Kidney glomerular epithelial cell (primary cell): Measurements from ENCODE around the gene COX6A1.
"Not testable (repeated sequence)": the region's sequence is repeated elsewhere in the genome, so short reads cannot be mapped to it uniquely, and the experiment has no call there.

Experiments
- DNase-seq: peaks from one replicate; lab custom pipeline; 2025; lab: John Stamatoyannopoulos, UW

COX6A1 gene

DNA sequence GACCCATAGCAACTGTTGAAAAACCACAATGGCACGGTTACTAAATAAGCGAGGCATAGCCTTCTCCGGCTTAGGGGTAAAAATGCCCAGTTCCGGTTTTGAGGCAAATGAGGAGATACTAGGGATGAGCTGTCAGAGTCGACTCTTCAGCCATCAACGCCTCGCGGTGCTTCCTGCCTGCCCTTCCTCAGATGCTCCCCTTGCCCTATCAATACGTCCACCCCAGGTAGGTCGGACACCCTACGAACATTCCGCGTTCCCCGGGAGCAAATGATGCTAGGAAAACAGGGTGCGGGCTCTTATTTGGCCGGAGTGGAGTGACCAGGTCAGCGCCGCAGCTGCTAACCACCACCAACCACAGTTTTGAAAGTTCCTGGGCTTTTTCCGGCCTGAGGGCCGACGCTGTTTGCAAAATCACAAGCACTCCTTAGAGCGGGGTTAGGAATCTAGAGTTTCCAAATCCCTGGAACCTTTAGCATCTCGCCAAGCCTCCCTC, 30.5 kb downstream of the COX6A1 start:
- DNase-seq: peak; percentile 41

DNA sequence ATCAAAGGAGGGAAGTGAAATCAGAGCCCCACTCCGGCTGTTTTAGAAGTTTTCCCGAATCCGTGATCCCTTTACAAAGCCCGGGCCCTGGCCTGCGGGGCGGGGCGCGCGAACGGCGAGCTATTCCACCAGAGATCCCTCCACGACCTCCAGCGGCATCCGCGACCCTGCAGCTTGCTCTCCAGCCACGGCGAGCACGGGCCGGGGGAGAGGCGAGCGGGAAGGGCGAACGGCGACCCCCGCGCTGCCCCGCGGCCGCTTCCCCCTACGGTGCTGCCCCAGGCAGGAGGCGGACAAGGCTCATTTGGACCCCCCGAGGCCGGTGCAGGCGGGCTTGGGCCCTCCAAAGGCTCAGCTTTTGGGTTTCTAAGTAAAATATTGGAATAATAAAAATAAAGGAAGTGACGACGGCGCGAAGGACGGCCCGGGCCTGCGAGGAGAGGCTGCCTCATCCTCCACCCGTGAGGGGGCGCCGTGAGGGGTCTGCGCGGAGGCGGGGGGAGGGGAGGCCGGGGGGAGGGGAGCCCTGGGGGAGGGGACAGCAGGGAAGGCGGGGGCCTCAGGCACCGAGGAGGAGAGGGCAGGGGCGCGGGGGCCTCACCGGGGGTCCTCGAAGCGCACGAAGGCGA, 31.0 kb downstream of the COX6A1 start:
- no peak for DNase-seq

DNA sequence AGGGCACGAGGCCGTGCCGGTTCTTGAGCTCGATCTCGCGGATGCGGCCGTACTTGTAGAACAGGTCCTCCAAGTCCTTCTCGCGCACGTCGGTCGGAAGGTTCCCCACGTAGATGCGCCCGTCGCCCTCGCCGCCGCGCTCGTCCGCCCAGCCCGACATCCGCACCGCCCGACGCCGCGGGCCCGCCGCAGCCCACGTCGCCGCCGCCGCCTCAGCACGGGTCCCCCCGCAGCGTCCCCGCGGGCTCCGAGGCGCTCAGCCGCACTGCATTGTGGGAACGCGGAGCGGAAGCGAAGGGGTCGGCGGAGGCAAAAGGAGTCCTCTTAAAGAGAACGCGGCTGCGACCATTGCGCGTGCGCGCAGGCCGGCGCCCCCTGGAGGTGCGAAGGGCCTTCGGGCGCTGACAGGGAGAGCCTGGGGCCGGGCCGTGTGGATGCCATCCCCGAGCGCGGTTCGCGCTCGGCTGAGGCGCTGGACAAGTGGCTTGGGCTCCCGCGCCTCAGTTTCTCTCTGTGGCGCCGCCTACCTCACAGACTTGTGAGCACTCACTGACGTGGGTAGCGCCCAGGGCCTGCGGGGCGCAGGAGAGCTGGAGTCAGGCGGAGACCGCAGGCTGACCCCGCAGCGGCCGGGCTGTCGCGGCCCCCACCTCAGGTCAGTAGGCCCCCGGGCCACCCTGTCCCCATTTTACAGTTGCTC, 31.7 kb downstream of the COX6A1 start, which contains the start of gene SRSF9:
TSS of gene SRSF9 (minus strand) at position 299 of the 700 bp plus-strand sequence. CDS start at position 160, 139 bp downstream.
- DNase-seq: peak; percentile 87

DNA sequence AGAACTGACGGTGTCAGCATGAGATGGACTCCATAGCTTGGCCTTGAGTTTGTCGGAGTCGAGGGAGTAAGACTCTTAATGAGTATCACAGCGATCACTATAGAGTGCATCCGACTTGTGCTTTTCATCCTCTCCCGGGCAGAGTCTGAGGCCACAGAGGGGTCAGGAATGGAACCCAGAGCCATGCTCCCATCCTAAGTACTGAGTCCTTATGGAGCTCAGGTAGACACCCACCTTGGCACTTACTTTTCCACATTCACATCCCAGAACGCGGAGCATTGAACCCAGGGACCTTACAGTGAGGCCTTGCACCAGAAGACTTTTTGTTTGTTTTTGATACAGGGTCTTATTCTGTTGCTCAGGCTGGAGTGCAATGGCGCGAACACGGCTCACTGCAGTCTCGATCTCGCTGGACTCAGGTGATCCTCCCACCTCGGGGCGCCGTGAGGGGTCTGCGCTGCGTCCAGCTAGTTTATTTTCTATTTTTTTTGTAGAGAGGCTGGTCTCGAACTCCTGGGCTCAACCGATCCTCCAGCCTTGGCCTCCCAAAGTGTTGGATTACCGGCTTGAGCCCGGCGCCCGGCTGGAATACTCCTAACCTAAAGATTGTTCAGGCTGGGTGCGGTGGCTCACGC, 32.4 kb downstream of the COX6A1 start:
- no peak for DNase-seq

- DNase-seq: no peak
Measured at GRCh38 chr12:120472521-120472920, 34.6 kb downstream of the COX6A1 start.

DNA sequence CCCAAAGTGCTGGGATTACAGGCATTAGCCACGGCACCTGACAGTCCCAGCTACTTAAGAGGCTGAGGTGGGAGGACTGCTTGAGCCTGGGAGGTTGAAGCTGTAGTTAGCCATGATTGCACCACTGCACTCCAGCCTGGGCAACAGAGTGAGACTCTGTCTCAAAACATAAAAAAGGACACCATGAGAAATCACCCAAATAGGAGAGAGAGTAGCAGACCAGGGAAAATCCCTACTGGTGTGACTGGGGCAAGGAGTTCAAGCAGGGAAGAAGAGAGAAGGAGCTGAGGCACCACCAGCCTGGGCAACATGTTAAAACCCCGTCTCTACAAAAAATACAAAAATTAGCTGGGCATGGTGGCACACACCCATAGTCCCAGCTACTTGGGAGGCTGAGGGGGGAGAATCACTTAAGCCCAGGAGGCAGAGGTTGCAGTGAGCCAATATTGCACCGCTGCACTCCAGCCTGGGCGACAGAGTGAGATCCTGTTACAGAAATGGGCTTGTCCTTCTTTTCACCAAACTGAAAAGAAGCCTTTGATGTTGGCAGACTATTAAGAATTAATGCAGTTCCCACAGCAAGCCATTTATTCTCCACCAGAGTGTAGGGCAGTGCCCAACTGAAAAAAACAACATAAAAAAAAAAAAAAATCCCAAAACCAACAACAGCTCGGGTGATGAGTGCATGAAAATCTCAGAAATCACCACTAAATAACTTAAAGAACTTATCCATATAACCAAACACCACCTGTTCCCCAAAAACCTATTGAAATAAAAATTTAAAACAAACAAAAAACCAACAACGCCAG, 36.1 kb downstream of the COX6A1 start:
- DNase-seq: no peak

DNA sequence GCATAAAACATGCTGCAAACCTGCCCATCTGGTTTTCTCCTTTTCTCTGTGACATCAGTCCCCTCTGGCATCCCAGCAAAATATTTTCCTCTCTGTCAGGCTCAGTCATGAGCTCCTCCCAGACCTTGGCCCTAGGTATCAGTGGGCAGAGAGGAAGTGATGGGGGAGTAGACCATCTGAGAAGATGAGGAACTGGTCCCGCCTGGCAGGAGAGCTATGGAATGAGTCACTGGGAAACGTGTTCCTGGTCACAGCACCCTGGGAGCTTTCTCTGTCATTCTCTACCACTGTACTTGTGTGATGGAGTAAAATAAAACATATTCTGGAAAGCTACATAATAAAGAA, 36.7 kb downstream of the COX6A1 start:
- peak; percentile 97 for DNase-seq

DNA sequence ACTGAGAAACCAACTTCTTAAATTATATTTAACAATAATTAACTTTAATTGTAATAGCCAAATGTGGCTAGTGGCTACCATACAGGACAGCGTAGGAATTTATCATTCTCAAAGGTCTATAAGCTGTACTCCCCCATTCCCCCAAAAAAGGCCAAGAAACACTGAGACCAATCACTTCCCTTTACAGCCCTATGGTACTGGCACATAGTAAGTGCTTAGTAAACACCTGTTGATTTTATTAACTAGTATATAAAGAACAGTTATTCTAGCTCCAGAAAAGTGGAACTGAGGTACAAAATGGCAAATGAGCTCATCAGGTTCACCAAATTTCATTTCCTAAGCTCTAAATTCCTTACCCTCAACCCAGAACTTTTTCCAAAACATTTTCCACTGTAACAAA, 37.7 kb downstream of the COX6A1 start:
- DNase-seq: no peak

DNA sequence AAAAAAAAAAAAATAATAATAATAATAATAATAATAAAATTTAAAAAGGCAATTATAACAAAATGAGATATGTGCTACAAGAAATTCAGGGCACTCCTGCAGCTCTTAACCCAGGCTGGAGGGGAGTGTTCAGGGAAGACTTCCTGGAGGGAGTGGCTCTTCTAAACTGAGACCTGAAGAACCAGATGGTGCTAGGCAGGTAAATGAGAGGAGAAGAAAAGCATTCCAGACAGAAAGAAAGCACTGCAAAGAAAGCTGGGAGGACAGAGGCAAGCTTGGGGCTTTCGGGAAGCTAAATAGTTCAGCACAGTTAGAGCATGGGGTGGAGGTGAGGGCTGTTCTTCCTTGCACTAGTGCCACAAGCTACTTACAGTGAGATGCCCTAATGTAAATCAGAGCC, 41.5 kb downstream of the COX6A1 start:
- DNase-seq: no peak

GRCh38 chr12:120480211-120480610, 42.3 kb downstream of the COX6A1 start:
- no peak for DNase-seq

DNA sequence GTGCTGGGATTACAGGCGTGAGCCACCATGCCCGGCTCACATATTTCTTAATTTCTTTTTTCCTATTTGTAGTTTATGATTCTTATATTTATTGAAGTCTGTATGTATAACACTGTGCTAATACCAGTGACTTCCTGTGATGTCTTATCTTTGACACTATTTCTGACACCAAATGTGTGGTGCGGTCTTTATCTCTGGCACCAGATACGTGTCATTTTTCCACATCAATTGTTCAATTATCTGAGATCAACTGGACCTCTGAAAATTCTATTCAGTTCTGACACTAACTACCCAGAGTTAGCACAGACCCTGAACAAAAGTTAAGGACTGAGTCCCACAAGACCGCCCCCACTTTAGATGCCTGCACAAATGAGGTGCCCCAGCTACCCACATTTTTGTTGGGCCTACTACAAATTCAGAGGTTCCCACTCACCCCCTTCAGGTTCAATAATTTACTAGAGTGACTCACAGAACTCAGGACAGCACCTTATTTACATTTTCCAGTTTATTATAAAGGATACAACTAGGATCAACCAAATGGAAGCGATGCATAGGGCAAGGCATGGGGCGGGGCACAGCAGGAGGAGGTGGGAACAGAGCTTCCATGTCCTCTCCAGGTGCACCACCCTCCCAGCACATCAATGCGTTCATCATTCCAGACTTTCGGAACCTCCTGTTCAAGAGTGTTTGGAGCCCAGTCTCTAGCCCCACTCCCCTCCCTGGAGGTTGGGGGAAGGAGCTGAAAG, 43.3 kb downstream of the COX6A1 start:
- DNase-seq: no peak

DNA sequence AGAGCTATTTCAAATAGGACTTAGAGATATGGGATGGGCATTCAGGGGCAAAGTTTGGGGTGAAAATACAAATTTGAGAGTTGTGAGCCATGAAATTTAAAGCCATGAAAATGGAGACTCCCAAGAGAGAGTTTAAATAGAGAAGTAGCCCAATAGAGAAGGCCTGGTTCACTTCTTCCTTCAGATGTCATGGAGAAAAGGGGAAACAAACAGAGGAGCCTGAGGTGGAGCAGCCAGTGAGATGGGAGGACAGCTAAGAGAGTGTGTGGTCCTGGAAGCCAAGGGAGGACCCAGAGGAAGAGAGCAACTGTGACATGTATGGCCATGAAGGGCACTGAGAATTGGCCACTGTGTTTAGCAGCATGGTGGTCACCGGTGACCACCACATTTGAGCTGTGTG, 45.7 kb downstream of the COX6A1 start:
- DNase-seq: no peak

- no peak for DNase-seq
Measured at GRCh38 chr12:120485961-120486881, 48.3 kb downstream of the COX6A1 start.

DNA sequence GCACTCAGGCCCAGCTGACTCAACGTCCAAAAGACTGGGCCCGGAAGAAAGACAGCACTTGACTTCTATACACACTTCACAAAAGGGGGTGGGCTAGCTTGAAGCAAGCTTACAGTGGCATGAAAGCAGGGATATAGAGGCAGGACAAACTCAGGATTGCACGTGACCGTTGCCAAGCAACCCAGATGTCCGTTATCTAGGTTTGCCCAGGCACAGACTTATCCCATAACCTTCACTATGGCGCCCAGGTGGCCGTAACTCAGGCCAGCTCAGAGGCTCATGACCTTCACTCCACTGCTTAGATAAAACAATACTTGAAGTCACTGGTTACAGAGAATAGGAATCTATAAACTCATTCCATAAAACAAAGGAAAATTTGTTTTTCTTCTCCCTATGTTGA, 49.6 kb downstream of the COX6A1 start:
- not testable (repeated sequence) for DNase-seq

- no peak for DNase-seq
Measured at GRCh38 chr12:120488057-120488640, 50.2 kb downstream of the COX6A1 start.

GRCh38 chr12:120489018-120489417, 51.1 kb downstream of the COX6A1 start:
- DNase-seq: no peak

- DNase-seq: no peak
Measured at GRCh38 chr12:120490325-120490724, 52.4 kb downstream of the COX6A1 start.
